CD4-positive, alpha-beta T cell (primary cell): Measurements from ENCODE around the gene HEPACAM. TPM values are rescaled to one million over a fixed set of nuclear protein-coding genes. Genes with fewer than 3 reads are reported as not detected.

Experiments used
- ATAC-seq: fragments of 200-7000 bp; cut with Tn5 transposase; one replicate; pipeline ENCODE4 v1.10.0; 2022; ENCODE audit warnings: mild to moderate bottlenecking; ENCODE audit not compliant: poor library complexity
- CTCF ChIA-PET: fragments of 350-600 bp; sonication (Branson Sonifier 250); formaldehyde crosslinking; loops from one replicate; lab custom pipeline; 2021; ENCODE audit warnings: antibody characterized with exemption, inconsistent platforms; lab: Charles Lee
- POLR2A ChIA-PET: fragments of 350-600 bp; sonication (Branson Sonifier 250); formaldehyde crosslinking; loops from one replicate; lab custom pipeline; 2021; ENCODE audit warnings: antibody characterized with exemption, inconsistent platforms; lab: Charles Lee
- DNase-seq, 14 experiments: peaks; one replicate each; pipeline ENCODE4 v3.0.0-alpha.2; 2013 to 2020; ENCODE audit warnings: mixed read lengths in 2 of 14
- H3K27ac ChIP-seq, 2 donors: one replicate each; pipeline versions ENCODE4 v1.5.1 to v1.7.0; 2013; ENCODE audit warnings: low read length in 2 of 2, low read depth in 1 of 2, mild to moderate bottlenecking in 1 of 2
- H3K27me3 ChIP-seq, 2 experiments: 1 replicate in 1 of 2; 2 replicates in 1 of 2; pipeline versions ENCODE4 v1.6.1 to v1.7.0; 2013; ENCODE audit warnings: low read length in 2 of 2, control low read depth in 1 of 2, mild to moderate bottlenecking in 1 of 2, moderate library complexity in 1 of 2; ENCODE audit not compliant: insufficient read depth in 2 of 2, control insufficient read depth in 1 of 2
- H3K36me3 ChIP-seq: one replicate; pipeline ENCODE4 v1.6.1; 2013; ENCODE audit warnings: low read length, control low read depth; ENCODE audit not compliant: insufficient read depth
- H3K4me1 ChIP-seq: one replicate; pipeline ENCODE4 v1.6.1; 2013; ENCODE audit warnings: low read length, control low read depth; ENCODE audit not compliant: insufficient read depth
- H3K4me3 ChIP-seq: one replicate; pipeline ENCODE4 v1.5.1; 2013; ENCODE audit warnings: mild to moderate bottlenecking, low read length, moderate library complexity
- H3K9me3 ChIP-seq, 2 experiments: 1 replicate in 1 of 2; 2 replicates in 1 of 2; pipeline versions ENCODE4 v1.6.1 to v1.7.0; 2013; ENCODE audit warnings: low read length in 2 of 2, mild to moderate bottlenecking in 2 of 2, control low read depth in 1 of 2, moderate library complexity in 1 of 2; ENCODE audit not compliant: control insufficient read depth in 1 of 2, insufficient read depth in 1 of 2
- H3K27ac Mint-ChIP-seq: one replicate; pipeline ENCODE4 v1.8.0; 2020; ENCODE audit warnings: mixed read lengths
- H3K27me3 Mint-ChIP-seq: one replicate; pipeline ENCODE4 v1.8.0; 2021; ENCODE audit warnings: mixed read lengths
- H3K36me3 Mint-ChIP-seq: one replicate; pipeline ENCODE4 v1.8.0; 2021; ENCODE audit warnings: low read depth, mixed read lengths
- H3K4me1 Mint-ChIP-seq: one replicate; pipeline ENCODE4 v1.8.0; 2021; ENCODE audit warnings: low read depth, mixed read lengths
- H3K4me3 Mint-ChIP-seq: one replicate; pipeline ENCODE4 v1.8.0; 2020; ENCODE audit warnings: mild to moderate bottlenecking, mixed read lengths
- H3K9me3 Mint-ChIP-seq: one replicate; pipeline ENCODE4 v1.8.0; 2020; ENCODE audit warnings: mixed read lengths
- intact Hi-C, 2 experiments: fragments of 100-400 bp; cut with DNase I in 1 of 2; cut with micrococcal nuclease in 1 of 2; formaldehyde crosslinking; loops; one replicate each; pipeline versions ENCODE4 v1.15.1 to v1.9.0; 2023 to 2025; cut with DNase I, micrococcal nuclease
- total RNA-seq, 174 experiments: library from RNA in 2 of 174; stranded (reverse) in 2 of 174; gene quantifications; one replicate each; pipeline ENCODE4 v1.2.3 and lab custom pipeline; 2021 to 2026
- TF ChIP-seq, protein P1 (sequence below): fragments of 200-600 bp; IDR thresholded peaks from one replicate; pipeline ENCODE4 v1.8.0; 2022; ENCODE audit warnings: antibody characterized with exemption, mild to moderate bottlenecking

HEPACAM gene
- total RNA-seq, 2 experiments from 2014 or later = not detected

GRCh38 chr11:124961972-124962609, 26.2 kb upstream of the HEPACAM start:
- Histone ChIP-seq H3K27ac (no peak overlapping the region), H3K36me3 (no peaks in the 10 kb centered on the region), H3K4me1 (no peaks in the 10 kb centered on the region), H3K4me3 (no peak overlapping the region), H3K9me3 (no peaks in the 10 kb centered on the region), H3K27me3 (no peaks in the 10 kb centered on the region)
- Mint-ChIP-seq H3K27me3 (no peaks in the 10 kb centered on the region), H3K4me3 (no peak overlapping the region), H3K36me3 (no peaks in the 10 kb centered on the region), H3K4me1 (no peaks in the 10 kb centered on the region), H3K27ac (no peak overlapping the region), H3K9me3 (no peaks in the 10 kb centered on the region)
- DNase-seq = peak in 4 of 14 experiments; percentile 16 to 82 (median 80)
- ChIA-PET POLR2A (no interaction called here), CTCF (interaction anchor here (1.3 kb wide), 1 partner anchor 384 kb away, joined by 3 read pairs; no protein-coding TSS in a partner anchor)
- intact Hi-C loops = loop anchor here (1.0 to 5.0 kb wide), 5 partner anchors 179 to 910 kb away; no protein-coding TSS in a partner anchor
- TF ChIP-seq, protein P1, sequence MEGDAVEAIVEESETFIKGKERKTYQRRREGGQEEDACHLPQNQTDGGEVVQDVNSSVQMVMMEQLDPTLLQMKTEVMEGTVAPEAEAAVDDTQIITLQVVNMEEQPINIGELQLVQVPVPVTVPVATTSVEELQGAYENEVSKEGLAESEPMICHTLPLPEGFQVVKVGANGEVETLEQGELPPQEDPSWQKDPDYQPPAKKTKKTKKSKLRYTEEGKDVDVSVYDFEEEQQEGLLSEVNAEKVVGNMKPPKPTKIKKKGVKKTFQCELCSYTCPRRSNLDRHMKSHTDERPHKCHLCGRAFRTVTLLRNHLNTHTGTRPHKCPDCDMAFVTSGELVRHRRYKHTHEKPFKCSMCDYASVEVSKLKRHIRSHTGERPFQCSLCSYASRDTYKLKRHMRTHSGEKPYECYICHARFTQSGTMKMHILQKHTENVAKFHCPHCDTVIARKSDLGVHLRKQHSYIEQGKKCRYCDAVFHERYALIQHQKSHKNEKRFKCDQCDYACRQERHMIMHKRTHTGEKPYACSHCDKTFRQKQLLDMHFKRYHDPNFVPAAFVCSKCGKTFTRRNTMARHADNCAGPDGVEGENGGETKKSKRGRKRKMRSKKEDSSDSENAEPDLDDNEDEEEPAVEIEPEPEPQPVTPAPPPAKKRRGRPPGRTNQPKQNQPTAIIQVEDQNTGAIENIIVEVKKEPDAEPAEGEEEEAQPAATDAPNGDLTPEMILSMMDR = peak; percentile 82
- ATAC-seq = peak; percentile 98

DNA sequence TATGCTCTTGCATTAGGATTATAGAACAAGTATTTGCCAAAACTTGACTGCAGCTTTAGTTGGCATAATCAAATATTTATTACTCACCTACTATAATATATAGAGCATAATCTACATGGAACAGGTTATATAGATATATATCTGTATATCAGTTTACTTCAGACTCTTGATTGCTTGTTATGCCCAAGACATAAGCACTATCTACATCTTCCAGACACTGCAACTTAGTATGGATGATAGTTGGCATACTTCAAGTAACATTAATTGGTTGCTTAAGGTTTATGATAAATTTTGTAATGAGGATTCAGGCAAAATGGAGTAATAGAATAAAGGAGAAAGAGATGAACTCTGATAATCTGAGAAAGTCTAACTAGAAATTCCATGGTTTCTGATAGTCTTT, 19.2 kb upstream of the HEPACAM start:
- Mint-ChIP-seq H3K4me1 (no peaks in the 10 kb centered on the region), H3K27me3 (no peaks in the 10 kb centered on the region), H3K4me3 (no peak overlapping the region), H3K9me3 (no peaks in the 10 kb centered on the region), H3K27ac (no peak overlapping the region), H3K36me3 (no peaks in the 10 kb centered on the region)
- no peak overlapping the region for H3K27ac ChIP-seq
- TF ChIP-seq, protein P1 = no peak
- H3K4me1 ChIP-seq = peaks cover 31% of the 10 kb centered on the region
- ATAC-seq = no peak
- no peaks in the 10 kb centered on the region for H3K27me3 ChIP-seq
- POLR2A ChIA-PET = interaction anchor here (1.1 to 3.0 kb wide), 6 partner anchors 14 to 281 kb away, joined by 4 to 30 read pairs (median 12); partner anchors contain the start of genes SIAE, SPA17 and TMEM218
- no peak overlapping the region for H3K4me3 ChIP-seq
- H3K9me3 ChIP-seq = no peaks in the 10 kb centered on the region
- CTCF ChIA-PET = interaction anchor here (1.0 kb wide), 1 partner anchor 79 kb away, joined by 3 read pairs; no protein-coding TSS in a partner anchor
- H3K36me3 ChIP-seq = no peaks in the 10 kb centered on the region
- intact Hi-C loops = loop anchor here (2.0 to 10.0 kb wide), 10 partner anchors 78 to 1327 kb away; partner anchors contain the start of genes CDON (in 1 of the 2), EI24 (in 1 of the 2), FAM118B (in 1 of the 2) and HYLS1 (in 1 of the 2)
- no peak for DNase-seq

- Histone ChIP-seq H3K4me3 (peak overlapping the region; percentile 87), H3K27ac (peak overlapping the region; percentile 74 to 90), H3K36me3 (no peaks in the 10 kb centered on the region), H3K27me3 (no peaks in the 10 kb centered on the region), H3K4me1 (peaks cover 36% of the 10 kb centered on the region), H3K9me3 (no peaks in the 10 kb centered on the region)
- ChIA-PET CTCF (interaction anchor here (1.0 kb wide), 1 partner anchor 78 kb away, joined by 3 read pairs; no protein-coding TSS in a partner anchor), POLR2A (interaction anchor here (0.7 to 3.0 kb wide), 9 partner anchors 11 to 281 kb away, joined by 3 to 30 read pairs (median 8); partner anchors contain the start of genes MSANTD2, SIAE, SPA17 and TMEM218)
- intact Hi-C loops = loop anchor here (1.0 to 10.0 kb wide), 10 partner anchors 78 to 1260 kb away; partner anchors contain the start of genes CDON (in 1 of the 2), EI24 (in 1 of the 2), FAM118B (in 1 of the 2) and RPUSD4 (in 1 of the 2)
- H3K9me3 Mint-ChIP-seq = no peaks in the 10 kb centered on the region
- DNase-seq (peak in 2 of 14 experiments; percentile 4 to 15), ATAC-seq (no peak)
- H3K27ac Mint-ChIP-seq = no peak overlapping the region
- H3K27me3 Mint-ChIP-seq = no peaks in the 10 kb centered on the region
- TF ChIP-seq, protein P1 = no peak
- H3K4me3 Mint-ChIP-seq = no peak overlapping the region
- H3K4me1 Mint-ChIP-seq = no peaks in the 10 kb centered on the region
- H3K36me3 Mint-ChIP-seq = no peaks in the 10 kb centered on the region
Measured at GRCh38 chr11:124954590-124954955, 18.7 kb upstream of the HEPACAM start.
